OCI-LY1 (cell line): ENCODE data around the gene SP5.

ENCODE experiments used
- H2AFZ ChIP-seq: fragments of 200-600 bp; sonication (generic), shearing (Covaris generic); 2 replicates; pipeline ENCODE4 v1.6.0; 2014; ENCODE audit warnings: antibody characterized with exemption, mild to moderate bottlenecking, low read length
- H3F3A ChIP-seq: fragments of 200-600 bp; sonication (generic), shearing (Covaris generic); 2 replicates; pipeline ENCODE4 v1.6.0; 2014; ENCODE audit warnings: mild to moderate bottlenecking, antibody characterized with exemption, low read length, moderate library complexity; ENCODE audit not compliant: insufficient read depth
- H3K27ac ChIP-seq: fragments of 200-600 bp; sonication (generic); 2 replicates; pipeline ENCODE4 v1.5.1; 2014; ENCODE audit warnings: low read length, mixed run types, mild to moderate bottlenecking, low read depth; ENCODE audit not compliant: poor library complexity, severe bottlenecking
- H3K27me3 ChIP-seq: fragments of 200-600 bp; sonication (generic); 2 replicates; pipeline ENCODE4 v1.6.0; 2014; ENCODE audit warnings: antibody characterized with exemption, mild to moderate bottlenecking, low read length, moderate library complexity; ENCODE audit not compliant: insufficient read depth
- H3K36me3 ChIP-seq: fragments of 200-600 bp; sonication (generic); 2 replicates; pipeline ENCODE4 v1.6.1; 2014; ENCODE audit warnings: mild to moderate bottlenecking, antibody characterized with exemption, low read length, moderate library complexity, mixed read lengths; ENCODE audit not compliant: insufficient read depth
- H3K4me1 ChIP-seq: fragments of 200-600 bp; sonication (generic); 2 replicates; pipeline ENCODE4 v1.5.1; 2014; ENCODE audit warnings: mild to moderate bottlenecking, low read length, moderate library complexity; ENCODE audit not compliant: insufficient read depth, severe bottlenecking
- H3K4me2 ChIP-seq: fragments of 200-600 bp; sonication (generic), shearing (Covaris generic); 2 replicates; pipeline ENCODE4 v1.6.1; 2014; ENCODE audit warnings: low read length
- H3K4me3 ChIP-seq: fragments of 200-600 bp; sonication (generic); 2 replicates; pipeline ENCODE4 v1.5.1; 2014; ENCODE audit warnings: low read length, low read depth, mild to moderate bottlenecking, mixed read lengths; ENCODE audit not compliant: poor library complexity, severe bottlenecking
- H3K79me2 ChIP-seq: fragments of 200-600 bp; shearing (Covaris generic); 2 replicates; pipeline ENCODE4 v1.6.1; 2016; ENCODE audit warnings: mixed run types, low read length, mixed read lengths; ENCODE audit not compliant: insufficient read depth
- H3K9ac ChIP-seq: fragments of 200-600 bp; sonication (generic), shearing (Covaris generic); 2 replicates; pipeline ENCODE4 v1.6.1; 2014; ENCODE audit warnings: mild to moderate bottlenecking, low read length, mixed read lengths
- H3K9me2 ChIP-seq: fragments of 200-600 bp; sonication (generic), shearing (Covaris generic); 2 replicates; pipeline ENCODE4 v1.6.1; 2014; ENCODE audit warnings: low read depth, mild to moderate bottlenecking, low read length, mixed read lengths
- H3K9me3 ChIP-seq: fragments of 200-600 bp; shearing (Covaris generic); 2 replicates; pipeline ENCODE4 v1.6.1; 2014; ENCODE audit warnings: low read length, mixed read lengths
- H4K20me1 ChIP-seq: fragments of 200-600 bp; sonication (generic), shearing (Covaris generic); 2 replicates; pipeline ENCODE4 v1.6.0; 2016; ENCODE audit warnings: mild to moderate bottlenecking, low read length; ENCODE audit not compliant: insufficient read depth
- EZH2 ChIP-seq: fragments of 200-600 bp; sonication (generic), shearing (Covaris generic); IDR thresholded peaks from 2 replicates; pipeline ENCODE4 v1.8.0; 2017; ENCODE audit warnings: borderline replicate concordance, mixed run types, mild to moderate bottlenecking, antibody characterized with exemption, low read length, moderate library complexity, mixed read lengths
- TF ChIP-seq, protein P1 (sequence below): fragments of 200-600 bp; sonication (generic), shearing (Covaris generic); IDR thresholded peaks from 2 replicates; pipeline ENCODE4 v1.5.1; 2017; ENCODE audit warnings: mild to moderate bottlenecking, antibody characterized with exemption, low read length, moderate library complexity, mixed read lengths

Gene SP5

DNA sequence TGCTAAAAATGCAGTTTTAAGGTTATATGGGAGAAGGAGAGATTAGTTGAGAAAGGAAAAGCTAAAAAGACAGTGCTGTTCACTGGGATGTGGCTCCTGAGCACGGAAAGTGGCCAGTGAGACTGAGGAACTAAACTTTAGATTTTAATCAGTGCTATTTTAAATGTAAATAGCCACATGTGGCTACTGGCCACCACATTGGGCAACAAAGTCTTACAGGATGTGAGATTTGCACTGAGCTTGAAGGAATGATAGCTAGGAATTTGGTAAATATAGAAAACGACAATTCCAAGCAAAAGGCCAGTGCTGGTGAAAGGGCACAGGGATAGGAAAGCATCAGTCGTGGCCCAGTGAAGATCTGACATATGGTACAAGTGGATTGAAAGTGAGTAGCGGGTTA, 14.1 kb upstream of the SP5 start:
- Histone ChIP-seq H3K9me3 (0 out of 2 replicates have a peak, but pooled peaks cover 2% of the 10 kb centered on the region), H3K9me2 (no peaks in the 10 kb centered on the region), H3K4me2 (no peak overlapping the region), H4K20me1 (no peaks in the 10 kb centered on the region), H3K9ac (no peak overlapping the region), H3K4me1 (peaks cover under 1% of the 10 kb centered on the region), H2AFZ (no peak overlapping the region), H3K4me3 (no peak overlapping the region), H3F3A (no peaks in the 10 kb centered on the region), H3K27me3 (no peaks in the 10 kb centered on the region), H3K79me2 (no peaks in the 10 kb centered on the region), H3K27ac (no peak overlapping the region), H3K36me3 (no peaks in the 10 kb centered on the region)
- TF ChIP-seq, protein P1, sequence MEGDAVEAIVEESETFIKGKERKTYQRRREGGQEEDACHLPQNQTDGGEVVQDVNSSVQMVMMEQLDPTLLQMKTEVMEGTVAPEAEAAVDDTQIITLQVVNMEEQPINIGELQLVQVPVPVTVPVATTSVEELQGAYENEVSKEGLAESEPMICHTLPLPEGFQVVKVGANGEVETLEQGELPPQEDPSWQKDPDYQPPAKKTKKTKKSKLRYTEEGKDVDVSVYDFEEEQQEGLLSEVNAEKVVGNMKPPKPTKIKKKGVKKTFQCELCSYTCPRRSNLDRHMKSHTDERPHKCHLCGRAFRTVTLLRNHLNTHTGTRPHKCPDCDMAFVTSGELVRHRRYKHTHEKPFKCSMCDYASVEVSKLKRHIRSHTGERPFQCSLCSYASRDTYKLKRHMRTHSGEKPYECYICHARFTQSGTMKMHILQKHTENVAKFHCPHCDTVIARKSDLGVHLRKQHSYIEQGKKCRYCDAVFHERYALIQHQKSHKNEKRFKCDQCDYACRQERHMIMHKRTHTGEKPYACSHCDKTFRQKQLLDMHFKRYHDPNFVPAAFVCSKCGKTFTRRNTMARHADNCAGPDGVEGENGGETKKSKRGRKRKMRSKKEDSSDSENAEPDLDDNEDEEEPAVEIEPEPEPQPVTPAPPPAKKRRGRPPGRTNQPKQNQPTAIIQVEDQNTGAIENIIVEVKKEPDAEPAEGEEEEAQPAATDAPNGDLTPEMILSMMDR: no peak

GRCh38 chr2:170703776-170704476, 11.2 kb upstream of the SP5 start:
- no peaks in the 10 kb centered on the region for H3K9me2 ChIP-seq
- H3F3A ChIP-seq: no peaks in the 10 kb centered on the region
- TF ChIP-seq EZH2: no peak
- TF ChIP-seq, protein P1: no peak
- no peaks in the 10 kb centered on the region for H4K20me1 ChIP-seq
- no peak overlapping the region for H2AFZ ChIP-seq
- 0 out of 2 replicates have a peak, but pooled peaks cover 2% of the 10 kb centered on the region for H3K9me3 ChIP-seq
- H3K4me1 ChIP-seq: no peaks in the 10 kb centered on the region
- H3K36me3 ChIP-seq: no peaks in the 10 kb centered on the region
- H3K27me3 ChIP-seq: no peaks in the 10 kb centered on the region
- H3K27ac ChIP-seq: no peak overlapping the region
- no peak overlapping the region for H3K4me2 ChIP-seq
- no peak overlapping the region for H3K9ac ChIP-seq
- no peak overlapping the region for H3K4me3 ChIP-seq
- no peaks in the 10 kb centered on the region for H3K79me2 ChIP-seq

GRCh38 chr2:170707821-170708795, 7.0 kb upstream of the SP5 start:
- Histone ChIP-seq H4K20me1 (no peaks in the 10 kb centered on the region), H2AFZ (no peak overlapping the region), H3K9me3 (0 out of 2 replicates have a peak, but pooled peaks cover under 1% of the 10 kb centered on the region), H3K4me1 (no peaks in the 10 kb centered on the region), H3K27me3 (no peaks in the 10 kb centered on the region), H3F3A (no peaks in the 10 kb centered on the region), H3K9ac (no peak overlapping the region), H3K79me2 (no peaks in the 10 kb centered on the region), H3K36me3 (no peaks in the 10 kb centered on the region), H3K4me3 (no peak overlapping the region), H3K27ac (no peak overlapping the region), H3K4me2 (no peak overlapping the region), H3K9me2 (no peaks in the 10 kb centered on the region)
- TF ChIP-seq, protein P1: no peak
- no peak for TF ChIP-seq EZH2
